Activated CD4-positive, CD25-positive, alpha-beta regulatory T cell treated with anti-CD3 and anti-CD28 coated beads, Interleukin-2, amount 50 U/mL, for 24 hours (primary cell): Measurements from ENCODE around the gene TFDP1.
"Not testable (repeated sequence)": the region's sequence is repeated elsewhere in the genome, so short reads cannot be mapped to it uniquely, and the experiment has no call there.

Source experiments
- ATAC-seq, 2 donors: fragments of 150-1000 bp; cut with Tn5 transposase; one replicate each; pipeline ENCODE4 v1.10.0; 2021; ENCODE audit warnings: mild to moderate bottlenecking in 1 of 2, moderate library complexity in 1 of 2

TFDP1 gene

GRCh38 chr13:113620036-113620796, 35.7 kb downstream of the TFDP1 start:
- ATAC-seq = no peak

GRCh38 chr13:113621046-113621445, 36.5 kb downstream of the TFDP1 start:
- no peak for ATAC-seq

GRCh38 chr13:113621498-113621897, 36.9 kb downstream of the TFDP1 start:
- ATAC-seq = not testable (repeated sequence)

GRCh38 chr13:113621986-113622550, 37.5 kb downstream of the TFDP1 start:
- not testable (repeated sequence) for ATAC-seq

GRCh38 chr13:113622791-113623490, 38.4 kb downstream of the TFDP1 start:
- ATAC-seq = no peak

GRCh38 chr13:113623491-113624234, 39.1 kb downstream of the TFDP1 start:
- no peak for ATAC-seq

GRCh38 chr13:113624235-113624587, 39.7 kb downstream of the TFDP1 start:
- no peak for ATAC-seq

GRCh38 chr13:113624640-113625304, 40.2 kb downstream of the TFDP1 start:
- ATAC-seq = not testable (repeated sequence)

- ATAC-seq = no peak
These were observed 41.6 kb downstream of the TFDP1 start for GRCh38 chr13:113625965-113626721.

GRCh38 chr13:113627136-113627535, 42.6 kb downstream of the TFDP1 start:
- ATAC-seq = no peak

GRCh38 chr13:113628291-113629270, 44.0 kb downstream of the TFDP1 start:
- ATAC-seq = no peak

GRCh38 chr13:113629866-113630265, 45.3 kb downstream of the TFDP1 start:
- ATAC-seq = no peak

GRCh38 chr13:113630296-113630695, 45.7 kb downstream of the TFDP1 start:
- ATAC-seq = no peak

- ATAC-seq = no peak
These were observed 46.3 kb downstream of the TFDP1 start for GRCh38 chr13:113630804-113631203.

- ATAC-seq = no peak
These were observed 47.0 kb downstream of the TFDP1 start for GRCh38 chr13:113631341-113632095.

- no peak for ATAC-seq
These were observed 48.3 kb downstream of the TFDP1 start for GRCh38 chr13:113632706-113633484.

- no peak for ATAC-seq
These were observed 48.9 kb downstream of the TFDP1 start for GRCh38 chr13:113633485-113633873.

- no peak for ATAC-seq
These were observed 49.9 kb downstream of the TFDP1 start for GRCh38 chr13:113634279-113635047.
